Endothelial cell (in vitro differentiated cells): ENCODE results near the gene BMP2. TPM values are rescaled to one million over a fixed set of nuclear protein-coding genes. Genes with fewer than 3 reads are reported as not detected.

ENCODE experiments used
- DNase-seq: peaks from one replicate; pipeline ENCODE4 v3.0.0; 2021; ENCODE audit warnings: low spot score
- H3K27ac Mint-ChIP-seq: one replicate; pipeline ENCODE4 v1.8.0; 2021; ENCODE audit warnings: mixed read lengths, inconsistent platforms; ENCODE audit not compliant: unreplicated experiment
- H3K27me3 Mint-ChIP-seq: one replicate; pipeline ENCODE4 v1.8.0; 2021; ENCODE audit warnings: mild to moderate bottlenecking, moderate library complexity, mixed read lengths, inconsistent platforms; ENCODE audit not compliant: unreplicated experiment
- H3K36me3 Mint-ChIP-seq: one replicate; pipeline ENCODE4 v1.8.0; 2021; ENCODE audit warnings: mild to moderate bottlenecking, low read depth, mixed read lengths, inconsistent platforms; ENCODE audit not compliant: unreplicated experiment
- H3K4me1 Mint-ChIP-seq: one replicate; pipeline ENCODE4 v1.8.0; 2021; ENCODE audit warnings: mild to moderate bottlenecking, mixed read lengths, inconsistent platforms; ENCODE audit not compliant: unreplicated experiment
- H3K4me3 Mint-ChIP-seq: one replicate; pipeline ENCODE4 v1.8.0; 2021; ENCODE audit warnings: mild to moderate bottlenecking, mixed read lengths, inconsistent platforms; ENCODE audit not compliant: unreplicated experiment
- H3K9me3 Mint-ChIP-seq: one replicate; pipeline ENCODE4 v1.8.0; 2021; ENCODE audit warnings: mixed read lengths, inconsistent platforms; ENCODE audit not compliant: unreplicated experiment
- long read RNA-seq: library from polyadenylated mRNA; unstranded; transcript quantifications from one replicate; pipeline ENCODE4 v2.0.0, GENCODE V29; 2020; ENCODE audit not compliant: unreplicated experiment
- total RNA-seq: library from RNA; stranded (reverse); fragmentation: NEBNext Ultra II Directional; extraction: Animal tissue kit (Norgen Biotek cat#: 25700); gene quantifications from one replicate; pipeline ENCODE4 v1.2.1, GENCODE V29; 2021; ENCODE audit not compliant: unreplicated experiment
- TF ChIP-seq, protein P1 (sequence below): fragments of 200-600 bp; sonication (generic); IDR thresholded peaks from one replicate; pipeline ENCODE4 v1.5.0; 2021; ENCODE audit warnings: antibody characterized with exemption; ENCODE audit not compliant: unreplicated experiment

The BMP2 gene
- 1.1 TPM for total RNA-seq
- long read RNA-seq, partial matches to known transcripts: 0 of 2 reads
- long read RNA-seq, other reads (novel, unspliced or antisense): 1 of 2 reads

- Mint-ChIP-seq H3K4me3 (peak within 1 kb of the TSS; percentile 85), H3K9me3 (no peaks in the 10 kb centered on the region), H3K4me1 (peaks cover 9% of the 10 kb centered on the region), H3K27me3 (peaks cover 7% of the 10 kb centered on the region), H3K36me3 (no peaks in the 10 kb centered on the region), H3K27ac (no peak within 1 kb of the TSS)
- DNase-seq: peak; percentile 54
- TF ChIP-seq, protein P1, sequence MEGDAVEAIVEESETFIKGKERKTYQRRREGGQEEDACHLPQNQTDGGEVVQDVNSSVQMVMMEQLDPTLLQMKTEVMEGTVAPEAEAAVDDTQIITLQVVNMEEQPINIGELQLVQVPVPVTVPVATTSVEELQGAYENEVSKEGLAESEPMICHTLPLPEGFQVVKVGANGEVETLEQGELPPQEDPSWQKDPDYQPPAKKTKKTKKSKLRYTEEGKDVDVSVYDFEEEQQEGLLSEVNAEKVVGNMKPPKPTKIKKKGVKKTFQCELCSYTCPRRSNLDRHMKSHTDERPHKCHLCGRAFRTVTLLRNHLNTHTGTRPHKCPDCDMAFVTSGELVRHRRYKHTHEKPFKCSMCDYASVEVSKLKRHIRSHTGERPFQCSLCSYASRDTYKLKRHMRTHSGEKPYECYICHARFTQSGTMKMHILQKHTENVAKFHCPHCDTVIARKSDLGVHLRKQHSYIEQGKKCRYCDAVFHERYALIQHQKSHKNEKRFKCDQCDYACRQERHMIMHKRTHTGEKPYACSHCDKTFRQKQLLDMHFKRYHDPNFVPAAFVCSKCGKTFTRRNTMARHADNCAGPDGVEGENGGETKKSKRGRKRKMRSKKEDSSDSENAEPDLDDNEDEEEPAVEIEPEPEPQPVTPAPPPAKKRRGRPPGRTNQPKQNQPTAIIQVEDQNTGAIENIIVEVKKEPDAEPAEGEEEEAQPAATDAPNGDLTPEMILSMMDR: no peak
Observed at GRCh38 chr20:6767536-6768227, at the start of gene BMP2. Gene BMP2 (plus strand): TSS chr20:6767686. CDS start chr20:6770127, 2,441 bp downstream.

DNA sequence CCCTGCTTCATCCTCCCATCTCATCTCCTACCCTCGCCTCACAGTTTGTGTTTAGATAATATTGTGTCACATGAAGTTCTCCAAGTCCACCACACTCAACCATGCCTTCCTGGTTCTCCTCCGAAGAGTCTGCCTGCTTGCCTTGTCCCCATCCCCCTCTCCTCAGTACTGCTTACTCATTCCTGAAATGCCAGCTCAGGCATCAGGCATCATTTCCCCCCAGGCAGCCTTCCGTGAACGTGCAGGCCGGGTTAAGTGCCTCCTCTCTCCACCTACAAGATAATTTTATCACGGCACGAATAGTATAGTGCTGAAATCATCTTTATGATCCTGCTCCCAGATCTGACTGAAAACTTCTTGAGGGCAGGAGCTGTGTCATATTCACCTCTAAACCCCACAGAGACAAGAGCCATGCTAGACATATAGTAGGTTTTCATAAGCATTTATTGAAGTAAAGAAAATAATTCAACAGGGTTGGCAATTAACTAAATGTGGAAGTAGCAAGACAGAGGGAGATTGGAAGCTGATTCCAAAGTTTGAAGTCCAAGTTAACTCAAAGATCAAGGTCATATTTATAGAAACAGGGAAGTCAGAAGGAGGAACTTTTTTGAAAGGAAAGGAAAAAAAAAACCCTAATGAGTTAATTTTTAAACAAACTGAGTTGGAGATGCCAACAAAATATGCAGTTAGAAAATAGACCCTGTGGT lies 48.7 kb upstream of the BMP2 start:
- H3K4me3 Mint-ChIP-seq: no peak overlapping the region
- no peaks in the 10 kb centered on the region for H3K4me1 Mint-ChIP-seq
- H3K36me3 Mint-ChIP-seq: no peaks in the 10 kb centered on the region
- H3K27me3 Mint-ChIP-seq: no peaks in the 10 kb centered on the region
- TF ChIP-seq, protein P1: no peak
- H3K27ac Mint-ChIP-seq: no peak overlapping the region
- H3K9me3 Mint-ChIP-seq: no peaks in the 10 kb centered on the region
- DNase-seq: no peak

GRCh38 chr20:6719369-6719721 lies 48.1 kb upstream of the BMP2 start:
- Mint-ChIP-seq H3K27ac (no peak overlapping the region), H3K4me1 (no peaks in the 10 kb centered on the region), H3K9me3 (no peaks in the 10 kb centered on the region), H3K4me3 (no peak overlapping the region), H3K36me3 (no peaks in the 10 kb centered on the region), H3K27me3 (no peaks in the 10 kb centered on the region)
- DNase-seq: no peak
- TF ChIP-seq, protein P1: no peak

DNA sequence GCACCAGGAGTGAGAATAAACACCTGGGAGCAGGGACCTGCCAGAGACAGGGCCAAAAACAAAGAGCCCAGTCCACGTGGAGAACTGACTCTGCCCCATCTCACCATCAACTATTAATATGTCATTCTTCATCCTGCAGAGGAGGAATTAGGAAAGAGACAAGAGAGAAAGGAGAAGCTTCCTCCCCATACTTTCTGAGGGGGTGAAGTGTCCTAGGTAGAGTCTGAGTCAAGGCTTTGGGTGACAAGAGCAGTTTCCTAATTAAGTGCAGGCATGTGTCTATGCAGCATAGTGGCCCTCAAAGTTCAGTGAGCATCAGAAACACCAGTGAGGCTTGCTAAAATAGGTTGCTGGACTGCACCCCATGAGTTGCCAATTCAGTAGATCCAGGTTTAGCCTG lies 40.7 kb upstream of the BMP2 start:
- Mint-ChIP-seq H3K4me1 (no peaks in the 10 kb centered on the region), H3K27me3 (no peaks in the 10 kb centered on the region), H3K27ac (no peak overlapping the region), H3K9me3 (no peaks in the 10 kb centered on the region), H3K36me3 (no peaks in the 10 kb centered on the region), H3K4me3 (no peak overlapping the region)
- DNase-seq: no peak
- TF ChIP-seq, protein P1: no peak
